ENCODE results near the gene TMEM156.

Gene TMEM156

DNA sequence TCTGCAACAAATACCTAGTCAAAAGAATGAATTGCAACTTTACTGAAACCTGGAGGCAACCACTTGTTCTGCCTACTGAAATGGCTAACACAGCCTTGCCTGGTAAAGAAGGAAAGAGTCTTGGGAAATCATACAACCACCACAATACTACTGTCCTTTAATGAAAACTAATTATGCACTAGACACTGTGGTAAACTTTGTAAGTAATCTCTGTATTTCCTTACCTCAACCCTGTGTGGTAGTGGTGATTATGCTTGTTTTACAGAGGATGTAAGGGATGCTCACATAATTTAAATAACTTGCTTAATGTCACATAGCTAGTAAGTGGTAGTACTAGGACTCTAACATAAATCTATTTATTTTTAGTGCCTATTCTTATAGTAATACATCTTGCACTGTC, 44.7 kb downstream of the TMEM156 start:
- TF ChIP-seq, protein P1, sequence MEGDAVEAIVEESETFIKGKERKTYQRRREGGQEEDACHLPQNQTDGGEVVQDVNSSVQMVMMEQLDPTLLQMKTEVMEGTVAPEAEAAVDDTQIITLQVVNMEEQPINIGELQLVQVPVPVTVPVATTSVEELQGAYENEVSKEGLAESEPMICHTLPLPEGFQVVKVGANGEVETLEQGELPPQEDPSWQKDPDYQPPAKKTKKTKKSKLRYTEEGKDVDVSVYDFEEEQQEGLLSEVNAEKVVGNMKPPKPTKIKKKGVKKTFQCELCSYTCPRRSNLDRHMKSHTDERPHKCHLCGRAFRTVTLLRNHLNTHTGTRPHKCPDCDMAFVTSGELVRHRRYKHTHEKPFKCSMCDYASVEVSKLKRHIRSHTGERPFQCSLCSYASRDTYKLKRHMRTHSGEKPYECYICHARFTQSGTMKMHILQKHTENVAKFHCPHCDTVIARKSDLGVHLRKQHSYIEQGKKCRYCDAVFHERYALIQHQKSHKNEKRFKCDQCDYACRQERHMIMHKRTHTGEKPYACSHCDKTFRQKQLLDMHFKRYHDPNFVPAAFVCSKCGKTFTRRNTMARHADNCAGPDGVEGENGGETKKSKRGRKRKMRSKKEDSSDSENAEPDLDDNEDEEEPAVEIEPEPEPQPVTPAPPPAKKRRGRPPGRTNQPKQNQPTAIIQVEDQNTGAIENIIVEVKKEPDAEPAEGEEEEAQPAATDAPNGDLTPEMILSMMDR (IDR thresholded peaks at IDR 0.05; ENCODE audit: insufficient read depth, low read depth, low read length, missing control alignments), result no peak
- H3K4me3 ChIP-seq (ENCODE audit: low read depth, low read length), result no peak overlapping the region
- peak; percentile 33 for DNase-seq (ENCODE audit: low read depth)

DNA sequence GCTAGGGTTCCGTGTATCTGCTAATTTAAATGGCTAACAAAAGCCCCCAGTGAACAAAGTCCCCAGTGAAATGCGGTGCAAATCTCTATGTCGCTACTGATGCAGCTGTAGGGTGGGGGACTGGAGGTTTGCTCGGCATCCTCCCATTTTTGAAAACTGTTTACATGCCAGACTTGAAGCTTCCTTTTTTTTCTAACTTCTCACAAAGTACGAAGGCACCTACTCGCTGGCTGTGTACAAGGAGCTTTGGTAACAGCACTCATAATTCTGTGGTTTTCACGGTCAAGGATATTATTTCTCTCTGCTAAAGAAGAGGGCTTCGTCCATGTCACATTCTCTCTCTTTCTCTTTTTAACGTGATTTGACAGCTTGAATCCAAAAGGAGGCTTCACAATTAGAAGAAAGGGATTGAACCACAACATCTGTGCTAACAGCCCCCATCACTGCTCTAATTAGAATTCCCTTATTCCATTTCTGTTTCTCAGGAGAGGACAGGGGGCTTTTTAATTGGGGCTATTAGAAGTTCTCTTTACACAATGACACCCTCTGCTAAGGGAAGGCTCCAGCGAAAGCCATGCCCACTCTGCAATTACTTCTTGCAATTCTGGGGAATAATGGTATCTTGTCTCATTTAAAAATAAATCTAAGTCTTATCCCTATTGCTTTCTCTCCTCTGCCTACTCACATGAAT, 46.7 kb downstream of the TMEM156 start:
- H3K4me3 ChIP-seq (ENCODE audit: low read depth, low read length), result no peak overlapping the region
- TF ChIP-seq, protein P1 (IDR thresholded peaks at IDR 0.05; ENCODE audit: insufficient read depth, low read depth, low read length, missing control alignments), result no peak
- peak; percentile 28 for DNase-seq (ENCODE audit: low read depth)

GRCh38 chr4:38983787-38984598, 48.2 kb downstream of the TMEM156 start:
- DNase-seq (ENCODE audit: low read depth), result no peak
- TF ChIP-seq, protein P1 (IDR thresholded peaks at IDR 0.05; ENCODE audit: insufficient read depth, low read depth, low read length, missing control alignments), result no peak
- no peak overlapping the region for H3K4me3 ChIP-seq (ENCODE audit: low read depth, low read length)

DNA sequence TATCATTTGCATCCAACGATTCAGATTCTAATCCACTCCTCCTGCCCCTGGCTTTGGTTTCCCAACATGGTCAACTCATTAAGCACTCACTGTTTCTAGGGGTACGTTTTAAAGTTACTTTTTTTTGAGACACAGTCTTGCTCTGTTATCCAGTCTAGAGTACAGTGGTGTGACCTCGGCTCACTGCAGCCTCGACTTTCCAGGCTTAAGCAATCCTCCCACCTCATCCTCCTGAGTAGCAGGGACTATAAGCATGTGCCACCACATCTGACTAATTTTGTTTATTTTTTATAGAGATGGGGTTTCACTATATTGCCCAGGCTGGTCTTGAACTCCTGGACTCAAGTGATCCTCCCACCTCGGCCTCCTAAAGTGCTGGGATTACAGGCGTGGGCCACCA, 48.9 kb downstream of the TMEM156 start:
- no peak overlapping the region for H3K4me3 ChIP-seq (ENCODE audit: low read depth, low read length)
- DNase-seq (ENCODE audit: low read depth), result no peak
- TF ChIP-seq, protein P1 (IDR thresholded peaks at IDR 0.05; ENCODE audit: insufficient read depth, low read depth, low read length, missing control alignments), result no peak

GRCh38 chr4:38982361-38983095, 49.7 kb downstream of the TMEM156 start:
- TF ChIP-seq, protein P1 (IDR thresholded peaks at IDR 0.05; ENCODE audit: insufficient read depth, low read depth, low read length, missing control alignments), result no peak
- DNase-seq (ENCODE audit: low read depth), result no peak

DNA sequence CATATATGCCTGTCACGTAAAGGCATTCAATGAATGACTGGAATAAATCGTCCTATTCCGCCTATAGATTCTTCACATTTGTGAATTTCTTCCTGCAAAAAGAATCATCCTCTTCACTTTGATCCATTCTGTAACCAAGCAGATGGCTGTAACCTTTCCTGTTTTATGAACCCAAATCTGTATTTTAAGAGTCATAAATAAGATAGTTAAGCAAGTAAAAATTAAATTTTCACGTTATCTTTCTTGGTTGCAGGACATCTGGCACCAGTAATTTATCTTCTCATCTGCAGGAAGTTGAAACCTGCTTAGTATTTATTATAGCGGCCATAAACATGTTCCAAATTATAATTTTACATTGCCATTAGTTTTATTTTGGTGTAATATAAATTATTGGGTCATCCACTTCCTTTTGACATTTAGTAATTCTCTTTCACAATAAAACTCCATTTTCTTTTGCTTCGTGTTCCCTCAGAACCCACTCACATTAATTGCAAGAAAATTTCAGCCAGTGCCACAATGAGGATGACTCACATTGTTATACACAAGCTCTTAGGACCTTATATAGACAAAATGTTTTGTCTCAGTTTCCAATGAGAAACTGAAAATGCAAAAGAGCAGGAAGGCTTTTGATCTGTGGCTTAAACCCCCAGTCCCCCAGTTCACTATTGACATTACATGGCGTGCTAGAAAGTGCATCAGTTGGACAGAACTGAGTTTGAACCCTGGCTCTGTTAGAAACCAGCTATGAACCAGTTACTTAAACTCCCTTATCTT, 51.1 kb downstream of the TMEM156 start:
- TF ChIP-seq, protein P1 (IDR thresholded peaks at IDR 0.05; ENCODE audit: insufficient read depth, low read depth, low read length, missing control alignments), result no peak
- no peak overlapping the region for H3K4me3 ChIP-seq (ENCODE audit: low read depth, low read length)
- DNase-seq (ENCODE audit: low read depth), result peak; percentile 54

More at GRCh38 chr4:38982361-38983095, 49.7 kb downstream of the TMEM156 start:
- H3K4me3 ChIP-seq (ENCODE audit: low read depth, low read length), result no peak overlapping the region
